ENCODE measurements around the gene SLC24A3.

SLC24A3 gene

DNA sequence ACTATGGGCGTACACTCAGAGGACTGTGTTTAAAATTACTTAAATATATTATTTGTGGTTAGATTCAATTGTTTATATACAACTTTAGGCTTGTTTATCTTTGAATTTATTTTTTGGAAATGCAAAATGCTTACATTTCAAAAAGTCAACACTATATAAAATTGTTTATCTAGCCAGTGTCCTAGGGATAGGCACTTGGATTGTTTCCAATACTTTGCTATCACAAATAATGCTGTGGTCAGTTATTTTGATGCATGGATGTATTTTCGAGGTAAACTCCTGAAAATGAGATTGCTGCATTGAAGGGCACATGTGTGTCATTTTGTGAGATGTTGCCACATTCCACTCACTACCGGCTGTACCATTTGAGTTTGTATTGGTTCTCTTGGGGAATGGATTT is 213.9 kb downstream of the SLC24A3 start:
- peaks cover 76% of the 10 kb centered on the region for H3K4me1 Mint-ChIP-seq
- H3K27ac Mint-ChIP-seq, result no peak overlapping the region
- H3K9me3 Mint-ChIP-seq, result peaks cover 12% of the 10 kb centered on the region
- DNase-seq, result no peak
- peaks cover 4% of the 10 kb centered on the region for H3K36me3 Mint-ChIP-seq (ENCODE audit: low read depth)
- no peak overlapping the region for H3K4me3 Mint-ChIP-seq
- TF ChIP-seq, protein P1, sequence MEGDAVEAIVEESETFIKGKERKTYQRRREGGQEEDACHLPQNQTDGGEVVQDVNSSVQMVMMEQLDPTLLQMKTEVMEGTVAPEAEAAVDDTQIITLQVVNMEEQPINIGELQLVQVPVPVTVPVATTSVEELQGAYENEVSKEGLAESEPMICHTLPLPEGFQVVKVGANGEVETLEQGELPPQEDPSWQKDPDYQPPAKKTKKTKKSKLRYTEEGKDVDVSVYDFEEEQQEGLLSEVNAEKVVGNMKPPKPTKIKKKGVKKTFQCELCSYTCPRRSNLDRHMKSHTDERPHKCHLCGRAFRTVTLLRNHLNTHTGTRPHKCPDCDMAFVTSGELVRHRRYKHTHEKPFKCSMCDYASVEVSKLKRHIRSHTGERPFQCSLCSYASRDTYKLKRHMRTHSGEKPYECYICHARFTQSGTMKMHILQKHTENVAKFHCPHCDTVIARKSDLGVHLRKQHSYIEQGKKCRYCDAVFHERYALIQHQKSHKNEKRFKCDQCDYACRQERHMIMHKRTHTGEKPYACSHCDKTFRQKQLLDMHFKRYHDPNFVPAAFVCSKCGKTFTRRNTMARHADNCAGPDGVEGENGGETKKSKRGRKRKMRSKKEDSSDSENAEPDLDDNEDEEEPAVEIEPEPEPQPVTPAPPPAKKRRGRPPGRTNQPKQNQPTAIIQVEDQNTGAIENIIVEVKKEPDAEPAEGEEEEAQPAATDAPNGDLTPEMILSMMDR (IDR thresholded peaks at IDR 0.05), result no peak
- H3K27me3 Mint-ChIP-seq (ENCODE audit: low read depth, poor library complexity), result peaks cover 3% of the 10 kb centered on the region

DNA sequence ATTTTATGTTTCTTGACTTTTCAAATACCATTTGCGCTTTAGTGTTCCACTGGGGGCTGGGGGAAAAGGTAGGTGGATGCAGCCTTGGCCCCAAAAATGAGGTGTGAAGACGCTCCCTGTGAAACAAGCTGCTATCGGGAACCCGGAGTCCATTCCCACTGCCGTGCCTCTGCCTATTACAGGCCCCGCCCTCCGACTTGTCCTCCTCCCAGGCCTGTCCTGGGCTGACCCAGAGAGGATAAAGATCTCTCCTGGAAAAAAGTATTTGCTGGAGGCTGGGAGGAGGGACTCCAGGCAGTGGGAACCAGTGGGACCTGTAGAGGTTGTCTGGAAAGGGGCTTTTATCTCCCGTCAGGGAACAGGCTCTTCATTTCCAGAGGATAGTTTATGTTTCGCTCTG is 215.0 kb downstream of the SLC24A3 start:
- no peak overlapping the region for H3K4me3 Mint-ChIP-seq
- H3K27ac Mint-ChIP-seq, result no peak overlapping the region
- peaks cover 78% of the 10 kb centered on the region for H3K4me1 Mint-ChIP-seq
- peaks cover 3% of the 10 kb centered on the region for H3K27me3 Mint-ChIP-seq (ENCODE audit: low read depth, poor library complexity)
- TF ChIP-seq, protein P1 (IDR thresholded peaks at IDR 0.05), result no peak
- DNase-seq, result no peak
- H3K36me3 Mint-ChIP-seq (ENCODE audit: low read depth), result no peaks in the 10 kb centered on the region
- H3K9me3 Mint-ChIP-seq, result peaks cover under 1% of the 10 kb centered on the region

DNA sequence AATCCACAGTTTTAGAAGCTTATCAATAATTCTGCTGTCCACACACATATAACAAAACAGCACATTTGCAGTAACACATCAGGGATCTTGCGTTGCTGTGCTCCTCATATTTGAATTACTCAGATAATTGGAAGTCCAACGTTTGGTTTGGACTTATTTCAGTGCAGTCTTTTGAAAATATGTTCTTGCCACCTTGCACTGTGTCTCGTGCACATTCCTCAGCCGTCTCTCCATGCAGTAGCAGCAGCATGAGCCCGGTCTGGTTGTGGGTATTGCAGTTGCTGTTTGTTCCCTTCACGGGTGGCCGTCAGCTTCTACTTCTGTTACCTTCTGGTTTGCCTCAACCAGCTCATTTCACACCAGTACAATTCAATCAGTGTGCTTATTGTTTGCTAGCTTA is 215.5 kb downstream of the SLC24A3 start:
- Mint-ChIP-seq H3K4me3 (no peak overlapping the region), H3K27ac (no peak overlapping the region), H3K27me3 (ENCODE audit: low read depth, poor library complexity) (peaks cover 3% of the 10 kb centered on the region), H3K9me3 (no peaks in the 10 kb centered on the region), H3K4me1 (peaks cover 75% of the 10 kb centered on the region), H3K36me3 (ENCODE audit: low read depth) (no peaks in the 10 kb centered on the region)
- DNase-seq, result no peak
- TF ChIP-seq, protein P1 (IDR thresholded peaks at IDR 0.05), result no peak

DNA sequence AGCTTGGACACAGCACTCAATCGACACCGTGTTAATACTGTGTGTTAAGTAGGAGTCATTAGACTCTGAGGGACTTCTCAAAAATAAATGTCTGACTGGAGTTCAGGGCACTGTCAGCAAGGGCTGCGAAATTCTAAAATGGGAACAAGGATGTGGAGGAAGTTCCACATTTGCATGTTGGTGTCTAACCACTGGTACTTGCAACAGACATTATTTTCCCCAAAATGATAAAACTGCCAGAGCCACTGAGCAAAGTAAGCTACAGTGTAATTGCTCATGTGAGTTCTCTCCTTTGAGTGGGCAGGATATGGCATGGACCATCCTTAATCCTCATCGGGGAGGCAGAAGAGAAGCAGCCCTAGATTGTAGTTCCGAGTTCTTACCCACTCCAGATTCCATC is 215.9 kb downstream of the SLC24A3 start:
- Mint-ChIP-seq H3K4me3 (no peak overlapping the region), H3K4me1 (peaks cover 71% of the 10 kb centered on the region), H3K9me3 (no peaks in the 10 kb centered on the region), H3K27me3 (ENCODE audit: low read depth, poor library complexity) (peaks cover 3% of the 10 kb centered on the region), H3K27ac (no peak overlapping the region), H3K36me3 (ENCODE audit: low read depth) (no peaks in the 10 kb centered on the region)
- no peak for DNase-seq
- TF ChIP-seq, protein P1 (IDR thresholded peaks at IDR 0.05), result no peak

DNA sequence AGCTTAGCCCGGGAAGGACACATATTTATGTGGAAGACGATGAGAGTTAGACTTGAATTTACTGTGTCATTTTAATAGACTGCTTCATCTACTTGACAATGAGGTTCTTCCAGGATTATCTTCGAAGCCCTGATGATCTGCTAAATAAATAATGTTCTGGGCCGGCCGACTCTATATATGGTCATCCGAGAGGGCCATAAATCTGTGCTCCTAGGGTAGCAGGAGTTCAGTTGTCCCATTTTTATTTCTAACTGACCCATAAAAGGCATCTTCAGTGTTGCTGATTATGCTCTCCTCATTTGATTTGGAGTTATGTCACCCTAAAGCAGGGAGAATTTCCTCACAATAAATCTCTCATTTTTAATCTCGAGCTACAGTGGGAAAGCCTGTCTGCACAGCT is 217.1 kb downstream of the SLC24A3 start:
- TF ChIP-seq, protein P1 (IDR thresholded peaks at IDR 0.05), result no peak
- H3K4me3 Mint-ChIP-seq, result no peak overlapping the region
- H3K27ac Mint-ChIP-seq, result no peak overlapping the region
- no peak for DNase-seq
- H3K4me1 Mint-ChIP-seq, result peaks cover 72% of the 10 kb centered on the region
- no peaks in the 10 kb centered on the region for H3K36me3 Mint-ChIP-seq (ENCODE audit: low read depth)
- H3K27me3 Mint-ChIP-seq (ENCODE audit: low read depth, poor library complexity), result peaks cover 3% of the 10 kb centered on the region
- no peaks in the 10 kb centered on the region for H3K9me3 Mint-ChIP-seq

DNA sequence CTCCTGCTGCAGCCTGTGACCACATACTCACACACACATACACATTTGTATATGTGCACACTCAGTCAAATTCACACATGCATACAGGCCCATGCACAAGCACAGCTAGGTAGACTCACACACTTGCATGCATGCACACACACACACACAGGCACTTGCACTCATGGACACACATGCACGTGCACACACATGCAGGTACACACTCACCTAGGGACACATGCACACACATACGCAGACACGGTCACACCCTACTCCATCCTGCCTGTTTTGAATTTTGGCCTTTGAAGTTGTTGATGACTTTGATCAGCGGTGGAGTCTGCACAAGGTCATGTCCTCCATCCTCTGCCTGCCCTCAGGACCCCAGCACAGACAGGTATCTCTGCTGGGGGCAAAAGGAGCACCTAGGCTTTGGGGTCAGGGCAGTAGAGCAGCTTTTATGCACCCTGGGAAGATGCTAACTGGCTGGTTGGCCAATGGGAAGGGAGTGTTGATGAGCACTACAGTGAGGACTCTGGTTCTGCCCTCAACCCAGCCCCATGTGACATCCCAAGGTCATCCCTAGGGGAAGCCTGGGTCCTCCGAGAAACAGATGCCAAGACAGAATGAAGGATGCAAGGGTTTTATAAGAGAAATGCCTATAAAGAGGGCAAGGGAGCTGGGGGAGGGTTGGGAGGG is 218.3 kb downstream of the SLC24A3 start:
- Mint-ChIP-seq H3K27me3 (ENCODE audit: low read depth, poor library complexity) (peaks cover 3% of the 10 kb centered on the region), H3K27ac (no peak overlapping the region), H3K4me3 (no peak overlapping the region), H3K36me3 (ENCODE audit: low read depth) (no peaks in the 10 kb centered on the region), H3K4me1 (peaks cover 82% of the 10 kb centered on the region), H3K9me3 (no peaks in the 10 kb centered on the region)
- no peak for DNase-seq
- TF ChIP-seq, protein P1 (IDR thresholded peaks at IDR 0.05), result no peak
